Left lung (tissue), 10 donors: ENCODE results near the gene MYO18B. TPM values are rescaled to one million over a fixed set of nuclear protein-coding genes. Genes with fewer than 3 reads are reported as not detected.

Source experiments
- ATAC-seq: fragments of 200-7000 bp; cut with Tn5 transposase; one replicate; pipeline ENCODE4 v1.9.1; 2020; ENCODE audit warnings: moderate library complexity
- DNase-seq, 4 donors: peaks; one replicate each; pipeline ENCODE4 v3.0.0-alpha.2; 2013 to 2020
- H3K27ac ChIP-seq, 2 donors: fragments of 200-600 bp; sonication (generic) in 1 of 2; one replicate each; pipeline versions ENCODE4 v1.5.0 to v1.8.0; 2020 to 2021
- H3K27me3 ChIP-seq, 2 donors: fragments of 200-600 bp; sonication (generic) in 1 of 2; one replicate each; pipeline versions ENCODE4 v1.5.0 to v1.8.0; 2020 to 2021
- H3K36me3 ChIP-seq, 2 donors: fragments of 200-600 bp; sonication (generic) in 1 of 2; one replicate each; pipeline versions ENCODE4 v1.5.0 to v1.8.0; 2020 to 2021
- H3K4me1 ChIP-seq, 2 donors: fragments of 200-600 bp; one replicate each; pipeline ENCODE4 v1.8.0; 2021
- H3K4me3 ChIP-seq, 2 donors: fragments of 200-600 bp; sonication (generic) in 1 of 2; one replicate each; pipeline versions ENCODE4 v1.5.0 to v1.8.0; 2020 to 2021; ENCODE audit warnings: mild to moderate bottlenecking in 1 of 2
- H3K9me3 ChIP-seq, 2 donors: fragments of 200-600 bp; sonication (generic) in 1 of 2; one replicate each; pipeline versions ENCODE4 v1.5.0 to v1.8.0; 2020 to 2021
- CTCF ChIP-seq, 2 donors: fragments of 200-600 bp; sonication (generic) in 1 of 2; IDR thresholded peaks; one replicate each; pipeline versions ENCODE4 v1.5.0 to v1.8.0; 2021; ENCODE audit warnings: antibody characterized with exemption in 2 of 2
- intact Hi-C, 2 donors: fragments of 100-400 bp; cut with DNase I; formaldehyde crosslinking; loops; one replicate each; pipeline versions ENCODE4 v1.11.2 to v1.14.2; 2022
- polyA plus RNA-seq, 6 donors: library from polyadenylated mRNA; unstranded; fragments of 120-200 nt; gene quantifications; one replicate each; pipeline ENCODE4 v1.2.1, GENCODE V29; 2013; ENCODE audit not compliant: insufficient read length in 6 of 6
- total RNA-seq, 2 donors: library from RNA; stranded (reverse); fragmentation: NEBNext Ultra II Directional; extraction: Animal tissue kit (Norgen Biotek cat#: 25700); gene quantifications; one replicate each; pipeline ENCODE4 v1.2.1, GENCODE V29; 2021
- donor health status: DM: no; HTN: yes; CAD: no.
- donor health status: DM: no; HTN: no; CAD: no.

Gene MYO18B
- total and polyA plus RNA-seq, 8 donors, result 0.06 to 0.37 (median 0.15) TPM

DNA sequence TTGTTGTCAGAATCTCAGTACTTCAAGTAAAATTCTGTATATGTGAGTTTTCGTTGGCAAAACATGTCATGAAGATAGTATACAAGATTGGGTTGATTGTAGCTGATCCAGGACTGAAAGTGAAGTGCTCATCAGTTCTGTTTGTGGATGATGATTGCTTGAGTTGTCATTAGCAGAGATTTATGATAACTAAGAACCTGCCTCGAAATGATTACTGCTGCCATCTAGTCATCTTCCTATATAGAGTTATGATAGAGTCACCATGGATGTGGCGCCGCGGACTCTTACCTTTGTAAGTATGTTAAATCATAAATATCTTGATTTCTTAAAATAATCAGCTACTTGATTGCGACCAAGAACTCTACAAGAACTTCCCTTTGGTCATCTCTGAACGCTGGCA, 27.9 kb upstream of the MYO18B start:
- no peak for TF ChIP-seq CTCF (IDR thresholded peaks at IDR 0.05)
- H3K36me3 ChIP-seq, result peaks cover 0 to 61% of the 10 kb centered on the region in 2 donors
- no peaks in the 10 kb centered on the region for H3K9me3 ChIP-seq
- no peak for DNase-seq
- no peaks in the 10 kb centered on the region for H3K27me3 ChIP-seq
- ATAC-seq, result no peak
- no peak overlapping the region for H3K27ac ChIP-seq
- H3K4me3 ChIP-seq, result no peak overlapping the region
- intact Hi-C loops, result no loop called here
- no peaks in the 10 kb centered on the region for H3K4me1 ChIP-seq

- Histone ChIP-seq H3K4me1 (no peaks in the 10 kb centered on the region), H3K36me3 (peaks cover 0 to 60% of the 10 kb centered on the region in 2 donors), H3K27ac (no peak overlapping the region), H3K4me3 (no peak overlapping the region), H3K9me3 (no peaks in the 10 kb centered on the region), H3K27me3 (no peaks in the 10 kb centered on the region)
- TF ChIP-seq CTCF (IDR thresholded peaks at IDR 0.05), result no peak
- intact Hi-C loops, result no loop called here
- DNase-seq, result no peak
- no peak for ATAC-seq
Measured at GRCh38 chr22:25714739-25715138, 27.2 kb upstream of the MYO18B start.

GRCh38 chr22:25716637-25717036, 25.4 kb upstream of the MYO18B start:
- Histone ChIP-seq H3K4me3 (no peak overlapping the region), H3K36me3 (peaks cover 0 to 41% of the 10 kb centered on the region in 2 donors), H3K27me3 (no peaks in the 10 kb centered on the region), H3K4me1 (no peaks in the 10 kb centered on the region), H3K9me3 (no peaks in the 10 kb centered on the region), H3K27ac (no peak overlapping the region)
- no peak for TF ChIP-seq CTCF (IDR thresholded peaks at IDR 0.05)
- intact Hi-C loops, result no loop called here
- ATAC-seq (no peak), DNase-seq (no peak)

- Histone ChIP-seq H3K4me3 (no peak overlapping the region), H3K4me1 (no peaks in the 10 kb centered on the region), H3K36me3 (peaks cover 0 to 43% of the 10 kb centered on the region in 2 donors), H3K27ac (no peak overlapping the region), H3K9me3 (no peaks in the 10 kb centered on the region), H3K27me3 (no peaks in the 10 kb centered on the region)
- intact Hi-C loops, result no loop called here
- ATAC-seq, result no peak
- no peak for TF ChIP-seq CTCF (IDR thresholded peaks at IDR 0.05)
- no peak for DNase-seq
Measured at GRCh38 chr22:25718135-25718840, 23.7 kb upstream of the MYO18B start.

DNA sequence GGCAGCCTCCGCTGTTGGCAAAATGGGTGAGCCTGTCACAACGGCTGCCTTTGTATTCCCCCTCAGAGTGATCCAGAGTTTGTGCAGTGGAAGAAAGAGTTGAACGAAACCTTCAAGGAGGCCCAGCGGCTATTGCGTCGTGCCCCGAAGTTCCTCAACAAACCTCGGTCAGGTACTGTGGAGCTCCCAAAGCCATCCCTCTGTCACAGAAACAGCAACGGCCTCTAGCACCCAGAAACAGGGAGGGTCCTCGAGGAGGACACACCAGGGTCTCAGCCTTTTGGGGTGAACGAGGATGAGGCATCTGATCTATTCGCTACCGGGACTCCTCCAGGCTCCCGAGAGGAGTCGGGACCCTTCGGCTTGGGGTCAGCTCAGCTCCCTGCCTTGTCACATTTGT, 19.8 kb upstream of the MYO18B start:
- intact Hi-C loops, result no loop called here
- no peak overlapping the region for H3K4me3 ChIP-seq
- no peak for DNase-seq
- H3K36me3 ChIP-seq, result peaks cover 0 to 19% of the 10 kb centered on the region in 2 donors
- ATAC-seq, result no peak
- no peak for TF ChIP-seq CTCF (IDR thresholded peaks at IDR 0.05)
- H3K27ac ChIP-seq, result no peak overlapping the region
- no peaks in the 10 kb centered on the region for H3K27me3 ChIP-seq
- no peaks in the 10 kb centered on the region for H3K4me1 ChIP-seq
- no peaks in the 10 kb centered on the region for H3K9me3 ChIP-seq
